Activated CD4-positive, alpha-beta T cell treated with anti-CD3 and anti-CD28 coated beads, Interleukin-10, Interleukin-2, amounts not matched to agents 100 ng/mL and 50 ng/mL, durations not matched to agents 16 hours and 8 hours (primary cell): Measurements from ENCODE around the gene NTN1.

Experiments used
- DNase-seq: peaks from one replicate; pipeline ENCODE4 v3.0.0-alpha.2; 2020

Gene NTN1

GRCh38 chr17:9006175-9006767 lies 15.0 kb upstream of the NTN1 start:
- DNase-seq = no peak

- no peak for DNase-seq
Observed at GRCh38 chr17:9007052-9007714, 14.1 kb upstream of the NTN1 start.

- DNase-seq = no peak
Observed at GRCh38 chr17:9009096-9009495, 12.2 kb upstream of the NTN1 start.

- no peak for DNase-seq
Observed at GRCh38 chr17:9009737-9010136, 11.6 kb upstream of the NTN1 start.

GRCh38 chr17:9011001-9011400 lies 10.3 kb upstream of the NTN1 start:
- DNase-seq = no peak

GRCh38 chr17:9016941-9017552 lies 4.3 kb upstream of the NTN1 start:
- no peak for DNase-seq

GRCh38 chr17:9018726-9019125 lies 2.6 kb upstream of the NTN1 start:
- no peak for DNase-seq

- no peak for DNase-seq
Observed at GRCh38 chr17:9020096-9020823, 1.1 kb upstream of the NTN1 start.

GRCh38 chr17:9020824-9021157 lies 519 bp upstream of the NTN1 start:
- DNase-seq = no peak

GRCh38 chr17:9021992-9022572 lies 772 bp downstream of the NTN1 start:
- no peak for DNase-seq

GRCh38 chr17:9022573-9023391 lies 1.5 kb downstream of the NTN1 start:
- DNase-seq = no peak

- no peak for DNase-seq
Observed at GRCh38 chr17:9023392-9024218, 2.3 kb downstream of the NTN1 start.

- DNase-seq = no peak
Observed at GRCh38 chr17:9024497-9024896, 3.2 kb downstream of the NTN1 start.

- no peak for DNase-seq
Observed at GRCh38 chr17:9026741-9027140, 5.4 kb downstream of the NTN1 start.

GRCh38 chr17:9028202-9028987 lies 7.1 kb downstream of the NTN1 start:
- DNase-seq = no peak

- no peak for DNase-seq
Observed at GRCh38 chr17:9028988-9029570, 7.8 kb downstream of the NTN1 start.

GRCh38 chr17:9032151-9032550 lies 10.8 kb downstream of the NTN1 start:
- no peak for DNase-seq

GRCh38 chr17:9032583-9032982 lies 11.3 kb downstream of the NTN1 start:
- DNase-seq = no peak

GRCh38 chr17:9035249-9035648 lies 13.9 kb downstream of the NTN1 start:
- no peak for DNase-seq

GRCh38 chr17:9036336-9036735 lies 15.0 kb downstream of the NTN1 start:
- no peak for DNase-seq

GRCh38 chr17:9037736-9038135 lies 16.4 kb downstream of the NTN1 start:
- DNase-seq = no peak
